HG02981 (cell line): ENCODE data around the gene VTA1.
"Not testable (repeated sequence)": the region's sequence is repeated elsewhere in the genome, so short reads cannot be mapped to it uniquely, and the experiment has no call there.

Experiments
- ATAC-seq: cut with Tn5 transposase; IDR thresholded peaks from one replicate; pipeline ENCODE4 v1.9.1; 2021; ENCODE audit warnings: mild to moderate bottlenecking, moderate library complexity; ENCODE audit not compliant: unreplicated experiment

VTA1 gene

DNA sequence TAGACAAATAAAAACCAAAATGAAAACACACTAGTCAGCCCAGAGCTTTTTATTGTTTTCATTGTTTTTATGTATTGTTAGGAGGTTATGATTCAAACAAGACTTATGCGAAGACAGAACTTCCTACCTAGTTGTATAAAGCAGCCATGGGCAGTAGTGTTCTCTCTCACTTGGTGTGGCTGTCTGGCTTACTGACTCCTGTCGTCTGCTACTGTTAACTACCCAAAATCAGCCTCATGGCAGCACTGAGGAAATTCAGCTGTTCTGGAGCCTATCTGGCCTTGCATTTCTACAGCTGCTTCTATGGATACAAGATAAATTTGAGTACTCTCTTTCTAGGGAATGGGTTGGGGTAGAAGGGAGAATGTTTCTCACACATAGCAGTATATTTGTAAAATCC lies 20.4 kb downstream of the VTA1 start:
- no peak for ATAC-seq

DNA sequence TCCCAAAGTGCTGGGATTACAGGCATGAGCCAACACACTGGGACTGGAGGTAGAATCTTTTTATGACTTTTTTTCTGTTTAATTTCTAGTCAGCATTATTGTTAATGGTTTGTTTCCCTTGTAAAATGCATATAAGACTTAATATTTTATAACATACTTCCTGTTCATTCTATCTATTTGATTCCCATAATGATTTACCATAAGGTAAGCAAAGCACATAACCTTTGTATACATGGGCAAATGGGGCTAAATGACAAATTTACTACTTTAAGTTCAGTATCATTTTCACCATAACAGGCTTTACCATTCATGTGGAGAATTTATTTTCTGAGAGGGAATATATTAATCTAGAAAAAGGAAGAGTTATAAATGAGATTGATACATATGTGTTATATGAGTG lies 24.3 kb downstream of the VTA1 start:
- ATAC-seq, result no peak

DNA sequence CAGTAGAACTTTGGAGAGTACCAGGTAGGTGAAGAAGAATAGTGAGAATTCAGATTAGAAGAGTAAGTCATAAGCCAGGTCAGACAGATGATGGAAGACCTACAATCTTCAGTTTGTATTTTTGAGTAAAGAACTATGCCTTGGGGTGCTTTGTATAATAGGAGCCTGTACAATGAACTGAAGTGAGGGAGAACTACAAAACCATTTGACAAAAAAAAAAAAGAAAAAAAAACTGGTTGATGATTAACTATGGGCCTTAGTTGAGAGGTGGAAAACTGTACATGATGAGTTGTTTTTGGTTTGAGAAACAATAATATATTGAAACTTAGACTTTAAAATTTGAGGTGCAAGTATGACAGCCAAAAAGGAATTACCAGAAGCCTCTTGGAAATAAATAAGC lies 25.7 kb downstream of the VTA1 start:
- ATAC-seq, result no peak

DNA sequence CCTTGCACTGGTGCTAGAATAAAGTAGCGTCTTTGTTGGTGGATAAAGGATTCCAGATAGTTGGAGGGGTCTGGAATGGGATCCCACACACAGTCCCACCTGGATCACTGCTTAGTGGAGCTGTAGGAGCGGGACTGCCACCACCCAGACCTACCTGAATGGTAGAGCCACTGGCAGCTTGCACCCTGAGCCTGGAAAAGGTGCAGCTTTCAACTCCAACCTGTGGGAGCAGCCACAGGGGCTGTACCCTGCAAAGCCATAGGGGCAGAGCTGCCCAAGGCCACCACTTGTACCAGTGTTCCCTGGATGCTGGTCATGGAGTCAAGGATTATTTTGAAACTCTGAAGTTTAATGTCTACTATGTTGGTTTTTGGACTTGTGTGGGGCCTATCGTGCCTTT lies 26.9 kb downstream of the VTA1 start:
- ATAC-seq, result no peak

DNA sequence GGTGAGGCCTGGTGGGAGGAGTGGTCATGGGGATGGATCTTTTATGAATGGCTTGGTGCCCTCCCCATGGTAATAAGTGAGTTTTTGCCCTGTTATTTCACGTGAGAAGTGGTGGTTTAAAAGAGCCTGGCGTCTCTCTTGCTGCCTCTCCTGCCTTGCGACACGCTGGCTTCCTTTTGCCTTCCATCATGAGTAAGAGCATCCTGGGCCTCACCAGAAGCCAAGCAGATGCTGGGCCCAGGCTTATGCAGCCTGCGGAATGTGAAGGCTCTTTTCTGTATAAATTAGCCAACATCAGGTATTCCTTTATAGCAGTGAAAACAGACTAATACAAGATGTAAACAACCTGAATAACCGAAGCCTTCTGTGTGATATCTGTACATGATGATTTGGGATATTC lies 27.6 kb downstream of the VTA1 start:
- no peak for ATAC-seq

DNA sequence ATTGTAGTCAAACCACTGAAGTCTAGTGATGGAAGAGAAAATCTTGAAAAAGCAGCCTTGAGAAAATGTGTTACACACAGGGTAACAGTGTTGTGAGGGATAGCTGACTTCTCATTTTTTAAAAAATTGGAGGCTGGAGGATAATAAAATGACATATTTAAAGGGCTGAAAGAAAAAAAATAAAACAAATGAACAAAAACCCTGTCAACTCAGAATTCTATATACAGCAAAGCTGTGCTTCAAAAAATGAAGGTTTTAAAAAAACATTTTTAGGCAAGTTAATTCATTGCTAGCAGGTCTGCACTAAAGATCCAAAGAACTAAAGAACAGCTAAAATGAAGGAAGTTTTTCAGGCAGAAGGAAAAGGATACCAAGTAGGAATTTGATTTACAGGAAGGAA lies 31.1 kb downstream of the VTA1 start:
- ATAC-seq, result no peak

DNA sequence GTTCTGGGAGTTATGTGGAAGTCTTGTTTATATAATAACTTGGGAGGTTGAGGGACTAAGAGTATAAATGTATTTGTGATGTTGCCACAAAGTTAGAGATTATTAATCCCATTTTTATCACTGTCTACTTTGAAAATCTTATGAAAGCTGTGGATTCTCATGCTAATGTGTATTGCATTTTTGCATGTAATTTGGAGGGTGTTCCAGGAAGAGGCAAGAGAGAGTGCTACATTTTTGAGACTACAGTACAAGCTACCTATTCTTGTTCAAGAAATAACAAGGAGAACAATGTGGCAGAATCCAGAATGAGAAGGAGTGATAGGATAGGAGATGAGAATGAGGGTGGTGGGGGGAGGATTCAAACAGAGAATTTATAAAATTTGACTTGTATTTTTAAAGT lies 34.9 kb downstream of the VTA1 start:
- ATAC-seq, result no peak

DNA sequence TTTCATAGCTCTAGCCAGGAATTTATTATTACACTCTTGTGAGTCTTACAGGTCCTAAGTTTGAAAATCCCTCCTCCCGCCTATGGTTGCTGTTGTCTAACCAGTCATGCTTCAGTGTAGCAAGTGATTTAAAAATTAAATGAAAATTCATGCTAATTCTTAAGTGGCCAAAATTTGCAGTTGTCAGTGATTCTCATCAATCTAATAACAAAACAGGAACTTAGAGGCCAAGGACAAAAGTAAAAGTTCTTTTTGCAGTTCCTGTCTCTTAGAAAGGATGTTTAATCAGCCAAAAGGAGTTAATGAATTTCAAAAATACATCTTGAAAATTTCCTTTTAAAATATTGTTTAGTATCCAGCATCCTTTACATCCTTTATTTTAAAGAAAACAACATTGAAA lies 36.3 kb downstream of the VTA1 start:
- ATAC-seq, result no peak

DNA sequence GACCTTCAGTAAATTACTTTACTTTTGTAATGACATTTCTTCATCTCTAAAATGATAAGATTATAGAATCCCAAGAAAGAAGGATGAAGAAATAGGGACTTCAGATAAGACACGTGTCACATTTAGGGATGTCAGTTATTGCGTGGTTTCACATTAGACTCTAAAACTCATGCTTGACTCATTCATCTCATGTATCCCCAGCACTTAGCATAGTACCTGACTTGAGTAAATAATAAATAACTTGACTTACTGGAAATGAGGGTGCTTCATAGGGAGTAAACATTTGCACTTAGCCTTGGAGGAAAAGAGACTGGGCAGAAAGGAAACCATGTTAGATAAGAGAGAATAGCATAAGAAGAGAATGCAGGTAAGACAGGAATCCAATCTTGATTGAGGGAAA lies 37.2 kb downstream of the VTA1 start:
- ATAC-seq, result no peak

DNA sequence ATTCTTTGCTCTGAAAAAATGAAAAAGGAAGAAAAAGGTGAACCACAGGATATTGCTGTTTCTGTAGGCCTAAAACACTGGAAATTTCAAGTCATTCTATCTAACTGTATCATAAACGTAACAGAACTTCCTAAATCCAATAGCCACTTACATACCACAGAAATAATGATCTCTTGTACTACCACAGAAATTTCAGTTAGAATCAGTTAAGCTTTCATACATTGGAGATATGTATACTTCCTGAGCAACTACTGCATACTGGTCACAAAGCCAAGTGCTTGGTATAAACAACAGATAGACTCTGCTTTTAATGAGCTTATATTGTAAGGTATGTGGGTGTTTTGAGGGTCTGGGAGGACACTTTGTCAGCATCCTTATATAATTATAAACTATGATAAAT lies 38.6 kb downstream of the VTA1 start:
- ATAC-seq, result no peak

DNA sequence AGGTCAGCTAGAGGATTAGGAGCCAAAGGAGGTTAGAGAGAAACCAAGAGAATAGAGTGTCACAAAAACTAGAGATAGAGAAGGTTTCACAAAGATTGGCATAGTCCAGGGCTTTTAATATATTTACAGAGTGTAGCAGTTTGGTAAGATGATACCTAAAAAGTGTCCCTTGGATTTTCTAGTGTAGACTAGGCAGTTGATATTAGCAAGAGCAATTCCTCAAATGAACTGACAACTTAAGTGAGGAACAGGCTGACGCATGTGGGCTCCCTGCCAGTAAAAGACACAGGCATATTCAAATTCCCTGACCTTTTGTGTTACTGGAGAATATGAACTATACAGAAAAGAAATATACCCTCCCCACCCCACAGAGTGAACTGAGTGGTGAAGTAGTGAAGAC lies 40.1 kb downstream of the VTA1 start:
- no peak for ATAC-seq

DNA sequence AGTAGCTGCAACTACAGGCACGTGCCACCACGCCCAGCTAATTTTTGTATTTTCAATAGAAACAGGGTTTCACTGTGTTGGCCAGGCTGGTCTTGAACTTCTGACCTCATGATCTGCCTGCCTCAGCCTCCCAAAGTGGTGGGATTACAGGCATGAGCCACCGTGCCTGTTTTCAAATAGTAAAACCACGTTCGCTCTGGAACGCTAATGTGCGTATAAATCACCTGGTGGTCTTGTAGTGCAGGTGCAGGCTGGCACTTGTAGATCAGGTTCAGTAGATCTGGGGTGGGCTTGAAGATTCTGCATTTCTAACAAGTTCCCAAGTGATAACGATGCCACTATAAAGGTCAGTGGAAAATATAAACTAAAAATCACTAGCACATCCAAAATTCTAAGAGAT lies 41.3 kb downstream of the VTA1 start:
- not testable (repeated sequence) for ATAC-seq

DNA sequence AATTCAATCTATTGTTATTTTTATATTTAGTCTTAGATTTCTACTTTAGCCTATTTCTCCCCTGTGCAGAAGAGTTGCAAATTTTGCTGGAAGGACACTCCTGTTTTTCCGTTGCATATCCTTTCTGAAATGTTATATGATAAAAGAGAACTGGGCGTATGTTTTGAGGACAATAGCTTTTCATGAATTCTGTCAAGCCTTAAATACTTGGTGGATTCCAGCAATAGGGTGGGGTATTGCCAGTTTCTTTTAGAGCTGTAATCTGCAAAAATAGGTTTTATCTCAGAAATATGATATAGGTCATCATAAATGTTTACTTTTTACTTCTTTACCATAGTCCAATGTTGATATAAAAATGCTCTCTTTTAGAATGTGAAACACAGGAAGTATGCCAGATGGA lies 42.0 kb downstream of the VTA1 start:
- no peak for ATAC-seq

DNA sequence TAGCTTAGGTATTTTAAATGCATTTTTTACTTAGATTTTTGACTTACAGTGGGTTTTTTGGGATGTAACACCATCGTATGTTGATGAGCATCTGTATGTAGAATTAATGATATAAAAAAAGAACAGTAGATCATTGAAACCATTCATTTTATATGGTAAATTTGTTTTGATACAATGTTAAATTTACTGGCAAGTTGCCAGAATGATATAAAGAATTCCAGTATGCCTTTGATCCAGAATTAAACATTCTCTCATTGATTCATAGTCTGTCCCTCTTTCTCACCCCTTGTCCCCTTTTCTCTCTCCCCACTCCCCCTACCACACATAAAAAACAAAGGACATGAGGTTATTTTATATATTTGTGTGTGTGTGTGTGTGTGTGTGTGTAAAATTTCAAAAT lies 45.3 kb downstream of the VTA1 start:
- ATAC-seq, result no peak

DNA sequence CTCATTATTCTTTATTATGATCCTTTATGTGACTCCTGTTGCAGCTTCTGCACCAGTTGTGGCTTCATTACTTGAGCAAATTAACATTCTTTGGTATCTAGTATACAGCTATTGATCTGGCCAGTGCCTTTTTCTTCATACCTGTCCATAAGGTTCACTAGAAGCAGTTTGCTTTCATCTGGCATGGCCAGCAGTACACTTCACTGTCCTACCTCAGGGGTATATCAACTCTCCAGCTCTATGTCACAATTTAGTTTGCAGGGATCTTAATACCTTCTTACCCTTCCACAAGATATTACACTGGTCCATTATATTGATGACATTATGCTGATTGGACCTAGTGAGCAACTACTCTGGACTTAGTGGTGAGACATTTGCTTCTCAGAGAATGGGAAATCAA lies 46.6 kb downstream of the VTA1 start:
- no peak for ATAC-seq

DNA sequence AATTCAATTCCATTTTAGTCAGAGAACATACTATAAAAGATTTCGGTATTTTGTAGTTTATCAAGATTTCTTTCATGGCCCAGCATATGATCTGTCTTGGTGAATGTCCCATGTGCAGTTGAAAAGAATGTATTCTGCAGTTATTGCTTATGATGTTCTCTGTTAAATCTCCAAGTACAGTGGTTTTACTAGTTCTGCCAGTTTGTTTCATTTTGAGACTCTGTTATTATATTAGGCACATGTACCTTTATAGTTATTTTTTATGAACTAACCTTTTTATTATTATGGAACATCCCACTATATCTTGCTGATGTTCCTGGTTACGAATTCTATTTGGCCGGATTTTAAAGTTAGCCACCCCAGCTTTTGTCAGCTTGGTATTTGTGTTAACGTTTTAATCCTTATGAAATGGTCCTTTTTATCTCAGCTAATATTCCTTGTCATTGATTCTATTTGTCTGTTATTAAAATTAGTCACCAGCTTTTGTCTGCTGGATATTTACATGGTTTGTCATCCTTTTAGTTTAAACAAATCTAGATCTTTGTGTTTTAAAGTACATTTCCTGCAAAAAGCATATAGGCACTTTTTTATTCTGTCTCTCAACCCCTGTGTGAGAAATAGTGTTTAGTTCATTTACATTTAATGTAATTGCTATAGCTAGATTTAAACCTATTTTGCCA lies 48.9 kb downstream of the VTA1 start:
- ATAC-seq, result no peak

DNA sequence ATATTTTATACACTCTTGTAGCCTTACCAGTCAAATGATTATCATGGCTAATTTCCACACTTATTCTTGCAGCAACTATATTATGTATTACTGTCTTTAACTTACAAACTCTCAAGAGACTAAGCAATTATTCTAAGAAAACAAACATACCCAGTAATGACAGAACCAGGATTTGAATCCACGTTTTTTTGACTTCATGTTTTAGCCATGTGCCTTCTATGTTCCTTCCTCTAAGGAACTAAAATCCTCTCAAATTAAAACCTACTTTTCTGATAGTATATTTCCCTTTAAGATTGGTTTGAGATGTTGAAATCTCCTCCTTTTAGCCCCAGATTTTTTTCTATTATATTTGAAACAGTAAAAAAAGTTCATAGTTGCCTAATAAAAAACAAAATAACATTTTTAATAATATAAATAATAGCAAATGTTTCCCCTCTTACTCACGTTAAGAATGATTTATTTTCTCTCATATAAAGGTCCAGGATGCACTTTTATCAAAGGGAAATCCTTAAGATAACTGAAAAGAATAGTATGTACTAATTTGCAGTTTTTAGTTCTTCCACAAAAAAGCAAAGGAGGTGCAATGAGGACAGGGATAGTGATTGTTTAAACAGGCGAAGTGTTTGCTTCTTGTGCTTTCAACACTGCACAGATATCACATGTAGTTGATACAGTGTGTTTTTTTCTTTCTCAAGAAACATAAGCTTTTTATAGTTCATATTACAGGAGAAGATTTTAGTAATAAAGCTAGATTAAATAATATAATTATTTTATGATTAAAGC lies 54.0 kb downstream of the VTA1 start:
- no peak for ATAC-seq

DNA sequence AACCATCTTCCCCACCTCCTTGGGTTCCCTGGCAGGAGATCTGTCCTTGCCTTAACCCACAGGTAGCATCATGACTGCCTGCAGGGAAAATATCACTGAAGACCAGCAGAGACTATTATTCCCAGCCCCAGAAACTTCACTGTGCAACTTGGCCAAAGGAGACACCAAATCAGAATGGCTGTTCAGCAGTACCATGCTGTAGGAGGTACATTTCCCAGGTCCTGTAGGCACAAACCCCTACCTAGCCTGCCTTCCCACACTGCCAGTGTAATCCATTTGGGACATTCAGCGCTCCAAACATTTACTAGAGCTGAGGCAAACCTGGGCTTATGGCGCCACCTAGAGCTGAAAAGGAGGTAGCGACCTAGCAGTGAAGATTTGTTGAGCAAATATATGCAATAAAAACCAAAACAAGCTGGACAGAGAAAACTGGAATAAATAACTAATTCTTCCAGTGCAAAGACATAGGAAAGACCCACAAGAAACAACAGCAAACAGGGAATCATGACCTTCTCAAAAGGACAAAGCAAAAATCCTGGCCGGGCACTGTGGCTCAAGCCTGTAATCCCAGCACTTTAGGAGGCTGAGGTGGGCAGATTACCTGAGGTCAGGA lies 60.3 kb downstream of the VTA1 start:
- peak; percentile 67 for ATAC-seq

DNA sequence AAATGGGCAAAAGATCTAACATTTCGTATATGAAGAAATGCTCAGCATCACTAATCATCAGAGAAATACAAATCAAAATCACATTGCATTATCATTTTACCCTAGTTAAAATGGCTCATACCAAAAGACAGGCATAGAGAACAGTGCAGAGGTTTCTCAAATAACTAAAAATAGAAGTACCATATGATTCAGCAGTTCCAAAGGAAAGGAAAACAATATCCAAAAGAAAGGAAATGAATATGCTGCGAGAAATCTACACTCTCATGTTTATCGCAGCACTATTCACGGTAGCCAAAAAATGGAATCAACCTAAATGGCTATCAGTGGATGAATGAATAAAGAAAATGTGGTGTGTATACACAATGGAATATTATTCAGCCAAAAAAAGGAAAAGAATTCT lies 63.5 kb downstream of the VTA1 start:
- ATAC-seq, result no peak

DNA sequence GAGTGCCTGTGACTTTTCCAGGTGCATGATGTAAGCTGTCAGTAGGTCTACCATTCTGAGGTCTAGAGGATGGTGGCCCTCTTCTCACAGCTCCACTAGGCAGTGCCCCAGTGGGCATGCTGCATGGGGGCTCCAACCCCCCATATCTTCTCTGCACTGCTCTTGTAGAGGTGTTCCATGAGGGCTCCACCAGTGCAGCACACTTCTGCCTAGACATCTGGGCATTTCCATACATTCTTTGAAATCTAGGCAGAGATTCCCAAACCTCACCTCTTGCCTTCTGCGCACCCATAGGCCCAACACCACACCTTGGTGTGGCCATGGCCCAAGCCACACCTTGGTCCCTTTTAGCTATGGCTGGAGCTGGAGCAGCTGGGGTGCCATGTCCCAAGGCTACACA lies 66.3 kb downstream of the VTA1 start:
- ATAC-seq, result no peak

DNA sequence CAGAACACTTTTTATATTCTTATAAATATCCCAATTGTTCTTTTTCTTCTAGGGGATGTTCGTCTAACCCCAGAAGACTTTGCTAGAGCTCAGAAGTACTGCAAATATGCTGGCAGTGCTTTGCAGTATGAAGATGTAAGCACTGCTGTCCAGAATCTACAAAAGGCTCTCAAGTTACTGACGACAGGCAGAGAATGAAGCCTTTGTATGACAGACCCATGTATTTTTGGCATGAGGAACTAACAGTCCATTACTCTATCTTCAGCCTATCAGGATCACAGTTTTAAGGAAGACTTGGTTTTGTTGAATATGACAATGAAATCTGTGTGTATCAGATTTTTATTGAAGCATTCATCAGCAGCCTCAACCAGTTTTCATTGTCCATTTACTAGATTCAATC lies 71.4 kb downstream of the VTA1 start:
- ATAC-seq, result no peak

DNA sequence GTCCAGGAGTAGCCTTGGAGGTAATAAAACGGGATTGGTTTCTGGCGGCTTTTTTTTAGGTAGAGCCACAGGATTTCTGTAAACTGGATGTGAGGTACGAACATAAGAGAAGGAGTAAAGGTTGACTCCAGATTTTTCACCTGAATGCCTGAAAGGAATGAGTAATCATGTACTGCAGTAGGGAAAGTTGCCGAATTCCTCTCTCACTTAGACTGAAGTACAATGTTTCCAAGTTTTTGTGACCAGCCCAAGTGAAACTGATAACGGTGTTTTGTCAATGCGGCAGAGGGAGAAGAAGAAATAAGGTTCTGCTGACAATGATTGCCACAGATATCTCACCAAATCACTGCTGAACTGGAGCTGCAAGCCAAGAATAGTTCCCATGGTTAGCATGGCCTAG lies 75.0 kb downstream of the VTA1 start:
- ATAC-seq, result no peak
